ENCODE measurements around the gene FHIT. TPM values are rescaled to one million over a fixed set of nuclear protein-coding genes. Genes with fewer than 3 reads are reported as not detected.
A peak's percentile ranks its signal among the peaks of the same experiment; 100 is the strongest.

FHIT gene
- total and polyA plus RNA-seq, 9 donors, result 5.1 to 11.8 (median 9.5) TPM

DNA sequence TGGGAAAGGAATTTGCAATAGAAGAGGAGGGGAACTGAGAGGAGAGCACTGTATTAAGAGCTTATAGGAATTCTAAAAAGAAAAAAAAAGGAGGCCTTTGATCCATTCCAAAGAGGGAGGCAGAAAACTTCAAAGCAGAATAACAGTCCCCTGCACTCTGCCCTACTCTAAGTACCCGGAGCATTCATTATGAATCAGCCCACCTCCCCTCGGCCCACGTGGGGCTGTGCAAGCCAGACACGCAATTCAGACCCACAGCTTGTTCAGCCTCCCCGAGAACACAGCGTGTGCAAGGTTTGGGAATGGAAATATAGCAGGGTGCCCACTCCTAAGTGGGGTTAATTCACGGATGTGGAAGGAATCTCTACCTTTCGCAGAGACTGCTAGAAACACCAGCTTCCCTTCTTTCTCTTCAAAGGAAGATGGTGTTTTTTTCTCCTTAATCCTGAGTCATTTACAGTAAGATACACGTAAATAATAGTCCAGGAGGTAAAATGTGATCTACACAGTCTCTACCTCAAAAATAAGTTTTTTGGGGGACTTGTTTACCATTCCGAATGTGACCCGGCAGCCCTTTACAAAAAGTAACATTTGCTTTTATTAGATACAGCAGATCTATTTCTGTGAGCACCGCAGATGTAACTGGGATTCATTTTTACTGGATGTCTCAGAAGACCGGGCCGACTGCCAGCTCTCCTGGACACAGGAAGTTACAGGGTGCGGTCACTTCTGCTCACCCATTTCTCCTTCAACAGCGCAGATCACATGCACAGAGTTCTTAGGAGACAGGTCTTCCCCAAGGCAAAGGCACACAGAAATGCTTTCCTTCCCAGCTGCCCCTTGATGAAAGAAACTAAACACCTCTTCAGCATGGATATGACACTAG, 1433.0 kb downstream of the FHIT start:
- Histone ChIP-seq H3K27ac (no peak overlapping the region), H3K27me3 (no peaks in the 10 kb centered on the region), H3K4me3 (no peak overlapping the region), H3K4me1 (ENCODE audit: insufficient read depth) (peaks cover 8% of the 10 kb centered on the region), H3K36me3 (no peaks in the 10 kb centered on the region), H3K9me3 (no peaks in the 10 kb centered on the region)
- intact Hi-C loops (cut with DNase I), result no loop called here
- DNase-seq, result peak; percentile 49 to 78 (median 58)
- WGBS, 3 donors, result 8 to 21% (median 12%) methylated on average over 16 of the region's 16 CpGs
- no peak for TF ChIP-seq EP300 (IDR thresholded peaks at IDR 0.05)
- TF ChIP-seq, protein P1, sequence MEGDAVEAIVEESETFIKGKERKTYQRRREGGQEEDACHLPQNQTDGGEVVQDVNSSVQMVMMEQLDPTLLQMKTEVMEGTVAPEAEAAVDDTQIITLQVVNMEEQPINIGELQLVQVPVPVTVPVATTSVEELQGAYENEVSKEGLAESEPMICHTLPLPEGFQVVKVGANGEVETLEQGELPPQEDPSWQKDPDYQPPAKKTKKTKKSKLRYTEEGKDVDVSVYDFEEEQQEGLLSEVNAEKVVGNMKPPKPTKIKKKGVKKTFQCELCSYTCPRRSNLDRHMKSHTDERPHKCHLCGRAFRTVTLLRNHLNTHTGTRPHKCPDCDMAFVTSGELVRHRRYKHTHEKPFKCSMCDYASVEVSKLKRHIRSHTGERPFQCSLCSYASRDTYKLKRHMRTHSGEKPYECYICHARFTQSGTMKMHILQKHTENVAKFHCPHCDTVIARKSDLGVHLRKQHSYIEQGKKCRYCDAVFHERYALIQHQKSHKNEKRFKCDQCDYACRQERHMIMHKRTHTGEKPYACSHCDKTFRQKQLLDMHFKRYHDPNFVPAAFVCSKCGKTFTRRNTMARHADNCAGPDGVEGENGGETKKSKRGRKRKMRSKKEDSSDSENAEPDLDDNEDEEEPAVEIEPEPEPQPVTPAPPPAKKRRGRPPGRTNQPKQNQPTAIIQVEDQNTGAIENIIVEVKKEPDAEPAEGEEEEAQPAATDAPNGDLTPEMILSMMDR (IDR thresholded peaks at IDR 0.05), result no peak
- TF ChIP-seq POLR2A (IDR thresholded peaks at IDR 0.05), result no peak

DNA sequence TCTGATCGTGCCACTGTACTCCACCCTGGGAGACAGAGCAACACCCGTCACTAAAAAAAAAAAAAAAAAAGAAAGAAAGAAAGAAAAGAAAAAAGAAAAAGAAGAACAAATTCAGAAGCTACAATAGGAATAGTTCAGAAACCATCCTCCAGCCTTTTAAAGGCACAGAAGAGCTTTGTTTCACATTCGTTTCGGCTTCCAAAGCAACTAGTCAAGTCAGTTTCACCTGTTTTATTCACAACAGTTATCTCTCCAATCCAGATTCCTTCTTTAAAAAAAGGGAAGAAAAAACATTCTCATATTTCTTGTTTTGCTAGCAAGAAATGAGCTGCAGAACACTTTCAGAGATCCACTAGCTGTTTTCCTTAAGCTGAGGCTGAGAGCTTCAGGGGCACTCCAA, 1433.7 kb downstream of the FHIT start:
- DNase-seq, result no peak
- Histone ChIP-seq H3K4me1 (ENCODE audit: insufficient read depth) (peaks cover 8% of the 10 kb centered on the region), H3K4me3 (no peak overlapping the region), H3K27ac (no peak overlapping the region), H3K36me3 (no peaks in the 10 kb centered on the region), H3K9me3 (no peaks in the 10 kb centered on the region), H3K27me3 (no peaks in the 10 kb centered on the region)
- intact Hi-C loops (cut with DNase I), result no loop called here
- TF ChIP-seq POLR2A (IDR thresholded peaks at IDR 0.05) (no peak), EP300 (IDR thresholded peaks at IDR 0.05) (no peak)
- TF ChIP-seq, protein P1 (IDR thresholded peaks at IDR 0.05), result no peak
- 44 to 65% (median 56%) methylated on average over 4 of the region's 4 CpGs for WGBS, 3 donors

DNA sequence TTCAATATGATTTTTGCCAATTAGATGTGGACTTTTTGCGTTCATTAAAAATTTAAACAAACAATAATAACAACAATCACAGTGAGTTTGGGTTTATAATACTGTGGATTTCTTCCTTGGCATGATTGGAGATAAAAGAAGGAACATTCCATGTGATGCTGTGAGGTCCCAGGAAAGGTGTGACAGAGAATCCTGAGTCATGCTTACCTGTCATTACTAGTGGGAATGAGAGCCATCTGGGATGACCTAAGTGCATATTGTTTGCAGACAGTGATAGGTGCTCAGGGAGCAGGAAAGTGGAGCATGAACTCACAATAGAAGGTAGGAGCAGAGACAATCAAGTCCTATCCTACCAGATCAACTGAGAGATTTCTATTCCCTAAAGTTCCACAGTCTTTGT, 1434.9 kb downstream of the FHIT start:
- WGBS, 3 donors, result 81 to 93% (median 82%) methylated on average over 1 of the region's 1 CpG
- no peak for DNase-seq

DNA sequence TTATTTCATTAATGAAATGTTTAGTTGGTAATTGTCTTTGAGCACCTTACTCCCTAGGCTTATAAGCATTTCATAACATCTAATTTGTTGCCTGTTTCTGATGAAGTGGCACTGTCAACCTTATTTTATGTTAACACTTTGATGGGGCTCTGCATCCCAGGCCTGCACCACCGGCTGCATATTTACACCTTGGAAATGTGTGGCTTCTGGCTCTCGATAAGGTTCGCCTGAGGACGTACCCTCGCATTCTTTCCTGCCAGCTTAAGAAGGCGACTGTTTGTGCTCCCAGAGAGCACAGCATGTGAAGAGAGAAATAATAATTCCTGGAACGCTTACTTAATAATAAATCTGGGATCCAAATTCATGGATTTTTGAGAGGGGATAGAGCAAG, 1438.1 kb downstream of the FHIT start:
- WGBS, 3 donors, result 25 to 50% (median 35%) methylated on average over 7 of the region's 7 CpGs
- TF ChIP-seq EP300 (IDR thresholded peaks at IDR 0.05), result no peak
- no peak for TF ChIP-seq POLR2A (IDR thresholded peaks at IDR 0.05)
- TF ChIP-seq, protein P1 (IDR thresholded peaks at IDR 0.05), result no peak
- Histone ChIP-seq H3K4me3 (no peak overlapping the region), H3K27ac (no peak overlapping the region), H3K4me1 (ENCODE audit: insufficient read depth) (peaks cover 5% of the 10 kb centered on the region), H3K36me3 (no peaks in the 10 kb centered on the region), H3K9me3 (no peaks in the 10 kb centered on the region), H3K27me3 (no peaks in the 10 kb centered on the region)
- intact Hi-C loops (cut with DNase I), result no loop called here
- no peak for DNase-seq

More for the DNA sequence above, 1434.9 kb downstream of the FHIT start:
- H3K27me3 ChIP-seq, result no peaks in the 10 kb centered on the region
- no peak overlapping the region for H3K27ac ChIP-seq
- TF ChIP-seq, protein P1 (IDR thresholded peaks at IDR 0.05), result no peak
- TF ChIP-seq EP300 (IDR thresholded peaks at IDR 0.05), result no peak
- TF ChIP-seq POLR2A (IDR thresholded peaks at IDR 0.05), result no peak
- intact Hi-C loops (cut with DNase I), result no loop called here
- peaks cover 8% of the 10 kb centered on the region for H3K4me1 ChIP-seq (ENCODE audit: insufficient read depth)
- H3K9me3 ChIP-seq, result no peaks in the 10 kb centered on the region
- H3K36me3 ChIP-seq, result no peaks in the 10 kb centered on the region
- no peak overlapping the region for H3K4me3 ChIP-seq

Measured in ovary (tissue), 9 donors.